Thyroid gland (tissue), 4 donors: ENCODE measurements around the gene PCP4L1. TPM values are rescaled to one million over a fixed set of nuclear protein-coding genes. Genes with fewer than 3 reads are reported as not detected.

Experiments used
- DNase-seq, 2 donors: peaks; one replicate each; pipeline ENCODE4 v3.0.0-alpha.2; 2019
- H3K27ac ChIP-seq, 3 donors: fragments of 200-600 bp; sonication (generic); 1 replicate in 2 of 3; 2 replicates in 1 of 3; pipeline ENCODE4 v1.5.1; 2016 to 2019; ENCODE audit warnings: mild to moderate bottlenecking in 1 of 3, moderate library complexity in 1 of 3
- H3K27me3 ChIP-seq: fragments of 200-600 bp; sonication (generic); one replicate; pipeline ENCODE4 v1.5.1; 2019
- H3K36me3 ChIP-seq, 2 donors: fragments of 200-600 bp; sonication (generic); one replicate each; pipeline ENCODE4 v1.5.1; 2016 to 2019
- H3K4me1 ChIP-seq, 2 donors: fragments of 200-600 bp; sonication (generic); one replicate each; pipeline ENCODE4 v1.5.1; 2017 to 2019
- H3K4me3 ChIP-seq, 3 donors: fragments of 200-600 bp; sonication (generic); replicated peaks in 1 of 3; 1 replicate in 2 of 3; 2 replicates in 1 of 3; pipeline ENCODE4 v1.5.1; 2016; ENCODE audit warnings: mild to moderate bottlenecking in 1 of 3
- H3K9me3 ChIP-seq: fragments of 200-600 bp; sonication (generic); one replicate; pipeline ENCODE4 v1.5.1; 2017
- CTCF ChIP-seq, 6 experiments: fragments of 200-600 bp in 3 of 6; fragments of 450-650 bp in 3 of 6; sonication (generic) in 3 of 6; IDR thresholded peaks; one replicate each; pipeline ENCODE4 v1.5.1; 2016 to 2019; ENCODE audit warnings: antibody characterized with exemption in 6 of 6, mild to moderate bottlenecking in 2 of 6, inconsistent platforms in 1 of 6, moderate library complexity in 1 of 6
- POLR2A ChIP-seq, 2 donors: fragments of 450-650 bp; IDR thresholded peaks; one replicate each; pipeline ENCODE4 v1.6.1; 2017; ENCODE audit warnings: antibody characterized with exemption in 2 of 2, mild to moderate bottlenecking in 2 of 2, moderate library complexity in 1 of 2
- WGBS, 2 donors: methylation state at CpG; one replicate each; pipeline ENCODE4 v1.1.5; 2017; 5-methylcytosine and 5-hydroxymethylcytosine counted together
- intact Hi-C: fragments of 100-400 bp; cut with DNase I; formaldehyde crosslinking; loops from one replicate; pipeline ENCODE4 v1.15.1; 2023
- total RNA-seq, 4 donors: library from RNA; depleted of rRNA; stranded (reverse); fragments of >200 nt; gene quantifications; one replicate each; pipeline ENCODE4 v1.2.3, GENCODE V29; 2016

PCP4L1 gene
- total RNA-seq, 4 donors from 2014 or later, result 0.39 to 0.83 (median 0.61) TPM

GRCh38 chr1:161216945-161217712, 41.4 kb upstream of the PCP4L1 start:
- no peak overlapping the region for H3K4me3 ChIP-seq
- H3K27me3 ChIP-seq, result no peaks in the 10 kb centered on the region

GRCh38 chr1:161217831-161218230, 40.7 kb upstream of the PCP4L1 start:
- no peaks in the 10 kb centered on the region for H3K9me3 ChIP-seq
- no peaks in the 10 kb centered on the region for H3K27me3 ChIP-seq
- DNase-seq, result no peak
- no peaks in the 10 kb centered on the region for H3K4me1 ChIP-seq
- TF ChIP-seq POLR2A (IDR thresholded peaks at IDR 0.05) (no peak), CTCF (IDR thresholded peaks at IDR 0.05) (no peak)
- H3K4me3 ChIP-seq, result no peak overlapping the region
- H3K36me3 ChIP-seq, result peaks cover 19 to 24% of the 10 kb centered on the region in 2 donors
- peak overlapping the region in 2 of 3 donors; percentile 6 to 60 for H3K27ac ChIP-seq
- intact Hi-C loops, result no loop called here
- WGBS, 2 donors, result 66 to 78% methylated on average over 6 of the region's 6 CpGs

More at GRCh38 chr1:161216945-161217712, 41.4 kb upstream of the PCP4L1 start:
- Histone ChIP-seq H3K4me1 (no peaks in the 10 kb centered on the region), H3K9me3 (no peaks in the 10 kb centered on the region), H3K36me3 (peaks cover 26 to 31% of the 10 kb centered on the region in 2 donors), H3K27ac (peak overlapping the region in 2 of 3 donors; percentile 53 to 60)
- intact Hi-C loops, result no loop called here
- 48 to 58% methylated on average over 7 of the region's 7 CpGs for WGBS, 2 donors
- no peak for TF ChIP-seq POLR2A (IDR thresholded peaks at IDR 0.05)
- TF ChIP-seq CTCF (IDR thresholded peaks at IDR 0.05), result no peak
- no peak for DNase-seq

GRCh38 chr1:161218301-161219077, 40.1 kb upstream of the PCP4L1 start:
- WGBS, 2 donors, result 72 to 80% methylated on average over 8 of the region's 8 CpGs
- H3K4me1 ChIP-seq, result no peaks in the 10 kb centered on the region
- intact Hi-C loops, result no loop called here
- H3K27ac ChIP-seq, result no peak overlapping the region
- TF ChIP-seq POLR2A (IDR thresholded peaks at IDR 0.05), result no peak
- no peak for TF ChIP-seq CTCF (IDR thresholded peaks at IDR 0.05)
- no peaks in the 10 kb centered on the region for H3K27me3 ChIP-seq
- no peak for DNase-seq
- peaks cover 12 to 18% of the 10 kb centered on the region in 2 donors for H3K36me3 ChIP-seq
- no peak overlapping the region for H3K4me3 ChIP-seq
- H3K9me3 ChIP-seq, result no peaks in the 10 kb centered on the region

- TF ChIP-seq POLR2A (IDR thresholded peaks at IDR 0.05) (no peak), CTCF (IDR thresholded peaks at IDR 0.05) (no peak)
- Histone ChIP-seq H3K27me3 (no peaks in the 10 kb centered on the region), H3K4me1 (no peaks in the 10 kb centered on the region), H3K27ac (no peak overlapping the region), H3K36me3 (peaks cover 4 to 10% of the 10 kb centered on the region in 2 donors), H3K4me3 (no peak overlapping the region), H3K9me3 (no peaks in the 10 kb centered on the region)
- WGBS, 2 donors, result 91 to 92% methylated on average over 5 of the region's 5 CpGs
- no peak for DNase-seq
- intact Hi-C loops, result no loop called here
Measured at GRCh38 chr1:161219078-161219892, 39.3 kb upstream of the PCP4L1 start.
